HEK293 (cell line): Measurements from ENCODE around the gene PPM1L.

Experiments
- MEIS1 ChIP-seq: sonication (generic); formaldehyde crosslinking; IDR thresholded peaks from 2 replicates; pipeline ENCODE4 v1.8.1; 2022; ENCODE audit warnings: missing genetic modification reagents, mild to moderate bottlenecking, borderline replicate concordance
- ZNF292 ChIP-seq: fragments of 450-650 bp; formaldehyde crosslinking; IDR thresholded peaks from 2 replicates; pipeline ENCODE4 v1.5.1; 2016; ENCODE audit warnings: low read depth, missing biosample characterization, missing genetic modification characterization, borderline replicate concordance
- TF ChIP-seq, protein P1 (sequence below): fragments of 450-650 bp; formaldehyde crosslinking; IDR thresholded peaks from 2 replicates; pipeline ENCODE4 v1.5.1; 2016; ENCODE audit warnings: missing biosample characterization, missing genetic modification characterization

DNA sequence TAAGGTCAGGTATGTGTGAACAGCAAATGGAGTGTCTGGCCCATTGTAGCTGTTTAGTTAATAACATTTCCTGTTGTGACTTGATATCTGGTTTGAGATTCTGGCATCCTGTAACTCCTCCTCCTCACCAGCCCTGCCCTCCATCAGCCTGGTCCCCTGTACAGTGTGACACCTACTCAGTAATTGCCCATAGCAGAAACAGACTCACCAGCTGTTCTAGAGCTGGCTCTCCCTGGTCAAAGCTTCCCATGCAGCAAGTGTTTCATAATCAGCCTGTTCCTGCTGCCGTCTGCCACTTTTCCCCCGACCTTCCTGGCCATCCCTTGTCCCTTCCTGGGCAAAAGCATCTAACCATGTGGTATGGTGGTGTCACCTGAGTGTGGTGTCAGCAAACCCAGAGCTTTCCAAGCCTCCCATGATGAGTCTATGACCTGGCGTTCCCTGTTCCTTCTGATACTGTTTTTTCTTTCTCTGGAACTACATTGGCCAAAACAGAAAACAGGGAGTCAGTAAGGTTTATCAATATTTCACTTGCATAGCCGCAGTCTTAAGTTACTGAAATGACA lies 293.7 kb downstream of the PPM1L start:
- TF ChIP-seq MEIS1 (CRISPR knock-in tag) (no peak), ZNF292 (tag by site-specific recombination) (no peak)
- TF ChIP-seq, protein P1, sequence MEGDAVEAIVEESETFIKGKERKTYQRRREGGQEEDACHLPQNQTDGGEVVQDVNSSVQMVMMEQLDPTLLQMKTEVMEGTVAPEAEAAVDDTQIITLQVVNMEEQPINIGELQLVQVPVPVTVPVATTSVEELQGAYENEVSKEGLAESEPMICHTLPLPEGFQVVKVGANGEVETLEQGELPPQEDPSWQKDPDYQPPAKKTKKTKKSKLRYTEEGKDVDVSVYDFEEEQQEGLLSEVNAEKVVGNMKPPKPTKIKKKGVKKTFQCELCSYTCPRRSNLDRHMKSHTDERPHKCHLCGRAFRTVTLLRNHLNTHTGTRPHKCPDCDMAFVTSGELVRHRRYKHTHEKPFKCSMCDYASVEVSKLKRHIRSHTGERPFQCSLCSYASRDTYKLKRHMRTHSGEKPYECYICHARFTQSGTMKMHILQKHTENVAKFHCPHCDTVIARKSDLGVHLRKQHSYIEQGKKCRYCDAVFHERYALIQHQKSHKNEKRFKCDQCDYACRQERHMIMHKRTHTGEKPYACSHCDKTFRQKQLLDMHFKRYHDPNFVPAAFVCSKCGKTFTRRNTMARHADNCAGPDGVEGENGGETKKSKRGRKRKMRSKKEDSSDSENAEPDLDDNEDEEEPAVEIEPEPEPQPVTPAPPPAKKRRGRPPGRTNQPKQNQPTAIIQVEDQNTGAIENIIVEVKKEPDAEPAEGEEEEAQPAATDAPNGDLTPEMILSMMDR: no peak
